ENCODE results near the gene EGFR.

GRCh38 chr7:55060636-55061022, 41.8 kb downstream of the EGFR start:
- TF ChIP-seq, protein P1, sequence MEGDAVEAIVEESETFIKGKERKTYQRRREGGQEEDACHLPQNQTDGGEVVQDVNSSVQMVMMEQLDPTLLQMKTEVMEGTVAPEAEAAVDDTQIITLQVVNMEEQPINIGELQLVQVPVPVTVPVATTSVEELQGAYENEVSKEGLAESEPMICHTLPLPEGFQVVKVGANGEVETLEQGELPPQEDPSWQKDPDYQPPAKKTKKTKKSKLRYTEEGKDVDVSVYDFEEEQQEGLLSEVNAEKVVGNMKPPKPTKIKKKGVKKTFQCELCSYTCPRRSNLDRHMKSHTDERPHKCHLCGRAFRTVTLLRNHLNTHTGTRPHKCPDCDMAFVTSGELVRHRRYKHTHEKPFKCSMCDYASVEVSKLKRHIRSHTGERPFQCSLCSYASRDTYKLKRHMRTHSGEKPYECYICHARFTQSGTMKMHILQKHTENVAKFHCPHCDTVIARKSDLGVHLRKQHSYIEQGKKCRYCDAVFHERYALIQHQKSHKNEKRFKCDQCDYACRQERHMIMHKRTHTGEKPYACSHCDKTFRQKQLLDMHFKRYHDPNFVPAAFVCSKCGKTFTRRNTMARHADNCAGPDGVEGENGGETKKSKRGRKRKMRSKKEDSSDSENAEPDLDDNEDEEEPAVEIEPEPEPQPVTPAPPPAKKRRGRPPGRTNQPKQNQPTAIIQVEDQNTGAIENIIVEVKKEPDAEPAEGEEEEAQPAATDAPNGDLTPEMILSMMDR (IDR thresholded peaks at IDR 0.05), result no peak
- no peak for TF ChIP-seq POLR2A (IDR thresholded peaks at IDR 0.05)

Data from right lobe of liver (tissue), 4 donors.